SU-DHL-6 (cell line): ENCODE results near the gene TEX38.

Experiments used
- EZH2phosphoT487 ChIP-seq: fragments of 200-600 bp; sonication (generic), shearing (Covaris generic); conservative IDR thresholded peaks from 2 replicates; pipeline ENCODE4 v1.6.1; 2018; ENCODE audit warnings: mild to moderate bottlenecking, antibody characterized with exemption, low read length, moderate library complexity, mixed read lengths
- TF ChIP-seq, protein P1 (sequence below): fragments of 200-600 bp; sonication (generic); IDR thresholded peaks from one replicate; pipeline ENCODE4 v1.5.1; 2017; ENCODE audit warnings: antibody characterized with exemption, mild to moderate bottlenecking, low read length, moderate library complexity; ENCODE audit not compliant: insufficient read depth, poor library complexity, severe bottlenecking

DNA sequence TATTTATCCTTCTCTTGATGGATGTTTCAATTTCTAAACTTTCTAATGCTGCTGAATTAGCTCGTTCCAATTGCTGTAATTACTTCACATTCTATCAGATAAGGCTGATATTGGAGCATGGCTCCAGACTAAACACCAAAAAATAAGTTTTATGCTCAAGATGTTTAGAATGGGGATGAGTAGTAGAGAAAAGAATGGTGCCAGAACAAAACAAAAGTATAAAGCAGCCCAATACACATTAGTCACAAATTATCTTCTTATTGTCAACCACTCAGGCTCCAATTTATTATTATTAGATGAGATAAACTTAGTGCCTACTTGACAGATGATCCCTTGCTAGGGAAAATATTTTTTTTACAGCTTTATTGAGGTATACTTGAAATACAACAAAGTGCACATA lies 25.3 kb upstream of the TEX38 start:
- TF ChIP-seq, protein P1, sequence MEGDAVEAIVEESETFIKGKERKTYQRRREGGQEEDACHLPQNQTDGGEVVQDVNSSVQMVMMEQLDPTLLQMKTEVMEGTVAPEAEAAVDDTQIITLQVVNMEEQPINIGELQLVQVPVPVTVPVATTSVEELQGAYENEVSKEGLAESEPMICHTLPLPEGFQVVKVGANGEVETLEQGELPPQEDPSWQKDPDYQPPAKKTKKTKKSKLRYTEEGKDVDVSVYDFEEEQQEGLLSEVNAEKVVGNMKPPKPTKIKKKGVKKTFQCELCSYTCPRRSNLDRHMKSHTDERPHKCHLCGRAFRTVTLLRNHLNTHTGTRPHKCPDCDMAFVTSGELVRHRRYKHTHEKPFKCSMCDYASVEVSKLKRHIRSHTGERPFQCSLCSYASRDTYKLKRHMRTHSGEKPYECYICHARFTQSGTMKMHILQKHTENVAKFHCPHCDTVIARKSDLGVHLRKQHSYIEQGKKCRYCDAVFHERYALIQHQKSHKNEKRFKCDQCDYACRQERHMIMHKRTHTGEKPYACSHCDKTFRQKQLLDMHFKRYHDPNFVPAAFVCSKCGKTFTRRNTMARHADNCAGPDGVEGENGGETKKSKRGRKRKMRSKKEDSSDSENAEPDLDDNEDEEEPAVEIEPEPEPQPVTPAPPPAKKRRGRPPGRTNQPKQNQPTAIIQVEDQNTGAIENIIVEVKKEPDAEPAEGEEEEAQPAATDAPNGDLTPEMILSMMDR, result no peak
- no peak for TF ChIP-seq EZH2phosphoT487
